Embryonic facial prominence (tissue), 1 donor: ENCODE results near the gene FOXC2.
A peak's percentile ranks its signal among the peaks of the same experiment; 100 is the strongest.

Experiments used
- DNase-seq: peaks from one replicate; pipeline ENCODE4 v3.0.0-alpha.2; 2016; ENCODE audit errors: extremely low spot score

Gene FOXC2

DNA sequence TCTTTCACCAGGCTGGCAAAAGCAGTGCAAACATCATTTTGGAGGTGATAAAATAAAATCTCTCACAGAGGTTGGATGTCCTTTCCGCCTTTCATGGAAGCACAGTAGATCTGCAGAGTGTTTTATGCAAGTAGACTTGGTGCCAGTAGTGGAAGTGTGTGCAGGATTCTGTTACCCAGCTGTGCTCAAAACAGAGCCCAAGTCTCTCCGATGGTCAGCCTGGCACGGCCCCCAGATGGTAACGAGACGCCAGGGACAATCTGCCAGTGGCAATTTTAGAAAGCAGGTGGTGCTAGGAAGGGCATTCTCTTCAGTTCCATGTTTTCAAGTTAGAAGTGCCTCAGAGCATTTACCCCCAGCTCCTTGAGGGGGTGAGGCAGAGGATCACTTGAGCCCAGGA lies 10.1 kb upstream of the FOXC2 start:
- DNase-seq = no peak

DNA sequence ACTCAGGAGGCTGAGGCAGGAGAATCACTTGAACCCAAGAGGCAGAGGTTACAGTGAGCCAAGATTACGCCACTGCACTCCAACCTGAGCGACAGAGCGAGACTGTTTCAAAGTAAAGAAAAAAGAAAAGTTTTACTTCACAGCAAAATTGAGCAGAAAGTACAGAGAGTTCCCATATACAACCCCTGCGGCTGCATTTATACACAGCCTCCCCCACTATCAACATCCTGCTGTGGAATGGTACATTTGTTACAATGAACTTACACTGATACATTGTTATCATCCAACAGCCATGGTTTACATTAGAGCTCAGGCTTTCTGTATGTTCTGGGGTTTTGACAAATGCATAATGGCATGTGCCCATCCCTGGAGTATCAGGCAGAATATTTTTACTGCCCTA lies 9.0 kb upstream of the FOXC2 start:
- DNase-seq = no peak

DNA sequence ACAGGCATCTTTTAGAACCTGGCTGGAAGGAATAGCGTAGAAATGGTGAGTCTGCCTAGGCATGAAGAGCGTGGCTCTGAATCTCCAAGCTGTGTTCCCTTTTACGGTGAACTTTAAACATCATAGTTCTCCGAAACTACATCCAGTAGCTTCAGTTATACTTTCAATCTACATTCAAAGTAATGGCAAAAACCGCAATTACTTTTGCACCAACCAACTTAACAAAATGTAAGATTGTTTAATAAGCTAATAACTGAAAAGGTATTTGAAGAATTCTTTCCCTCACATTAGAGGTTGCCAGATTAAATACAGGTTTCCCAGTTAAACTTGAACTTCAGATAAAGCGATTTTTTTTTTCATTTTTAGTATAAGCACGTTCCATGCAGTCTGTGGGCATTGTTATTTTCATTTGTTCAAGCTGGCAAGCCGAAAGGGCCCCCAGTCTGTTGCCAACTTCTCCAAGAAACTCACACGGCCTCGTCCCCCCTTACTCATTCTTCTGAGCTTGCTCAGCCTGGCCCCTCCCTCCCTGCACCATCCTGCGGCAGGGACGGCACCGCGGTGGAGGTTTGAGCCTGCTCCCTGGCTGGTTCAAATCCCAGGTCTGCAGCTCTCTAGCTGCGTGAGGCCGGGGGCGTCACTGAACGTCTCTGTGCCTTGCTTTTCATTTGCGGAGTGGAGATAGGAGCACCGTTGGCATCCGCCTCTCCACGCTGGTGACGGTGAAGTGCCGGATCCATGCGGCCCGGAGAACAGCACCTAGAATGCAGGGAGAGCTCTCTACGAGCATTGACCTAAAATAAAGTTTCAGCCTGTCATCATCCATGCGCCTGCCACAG lies 8.1 kb upstream of the FOXC2 start:
- DNase-seq = no peak

GRCh38 chr16:86559802-86560305 lies 6.8 kb upstream of the FOXC2 start:
- DNase-seq = no peak

GRCh38 chr16:86562356-86562755 lies 4.3 kb upstream of the FOXC2 start:
- DNase-seq = no peak

GRCh38 chr16:86563469-86564345 lies 2.9 kb upstream of the FOXC2 start:
- peak; percentile 85 for DNase-seq

DNA sequence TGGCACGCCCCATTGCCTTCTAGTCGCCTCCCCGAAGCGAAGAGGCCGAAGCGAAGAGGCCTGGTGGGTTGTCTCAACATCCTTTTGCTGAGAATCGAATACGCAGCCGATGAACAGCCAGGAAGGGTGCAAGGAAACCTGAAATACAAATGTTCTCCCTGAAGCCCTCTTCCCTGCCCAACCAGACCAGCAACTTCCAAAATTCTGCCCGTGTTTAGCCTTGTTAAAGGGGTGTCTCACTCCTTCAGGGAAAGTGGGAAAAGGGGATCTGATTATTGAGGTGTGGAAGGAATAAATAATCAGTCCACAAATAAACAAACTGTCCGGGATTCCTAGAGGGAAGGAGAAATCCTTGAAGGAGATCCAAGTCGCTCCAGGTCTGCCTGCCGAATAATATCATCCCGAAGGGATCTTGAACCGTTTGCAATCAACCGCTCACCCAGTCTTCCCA lies 1.4 kb upstream of the FOXC2 start:
- no peak for DNase-seq

DNA sequence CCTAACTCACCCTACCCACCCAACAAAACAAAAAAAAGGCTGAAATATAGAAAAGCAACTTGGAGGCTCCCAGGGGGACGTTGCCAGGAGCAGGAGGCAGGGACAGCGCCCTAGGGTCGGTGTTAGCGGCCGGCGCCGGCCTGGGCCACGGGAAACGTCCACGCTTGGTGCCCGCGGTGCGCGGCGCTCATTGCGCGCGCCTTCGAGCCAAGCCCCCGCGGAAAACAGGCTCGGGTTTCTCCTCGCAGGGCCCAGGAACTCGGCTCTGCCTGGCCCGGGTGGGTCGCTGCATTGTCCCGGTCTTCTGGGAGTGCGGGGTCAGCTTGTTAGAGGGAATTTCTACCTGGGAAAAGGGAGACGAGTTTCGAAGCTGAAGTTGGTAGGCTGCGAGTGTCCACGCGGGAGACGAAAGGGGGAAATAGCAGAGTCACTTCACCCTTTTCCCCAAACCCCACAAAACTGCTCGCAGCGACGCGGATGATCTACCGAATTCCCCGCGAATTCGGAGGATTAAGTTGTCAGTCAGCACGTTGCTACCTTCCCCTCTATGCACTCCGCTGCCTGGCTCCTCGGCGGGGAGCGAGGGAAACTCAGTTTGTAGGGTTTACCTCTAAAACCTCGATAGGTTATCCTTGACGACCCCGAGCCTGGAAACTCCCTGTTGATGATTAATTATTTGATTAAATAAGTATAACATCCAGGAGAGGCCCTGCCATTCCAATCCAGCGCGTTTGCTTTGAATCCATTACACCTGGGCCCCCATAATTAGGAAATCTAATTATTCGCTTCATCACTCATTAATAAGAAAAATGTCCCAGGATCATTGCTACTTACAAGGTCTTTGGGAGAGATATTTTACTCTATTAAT lies 751 bp upstream of the FOXC2 start:
- no peak for DNase-seq

DNA sequence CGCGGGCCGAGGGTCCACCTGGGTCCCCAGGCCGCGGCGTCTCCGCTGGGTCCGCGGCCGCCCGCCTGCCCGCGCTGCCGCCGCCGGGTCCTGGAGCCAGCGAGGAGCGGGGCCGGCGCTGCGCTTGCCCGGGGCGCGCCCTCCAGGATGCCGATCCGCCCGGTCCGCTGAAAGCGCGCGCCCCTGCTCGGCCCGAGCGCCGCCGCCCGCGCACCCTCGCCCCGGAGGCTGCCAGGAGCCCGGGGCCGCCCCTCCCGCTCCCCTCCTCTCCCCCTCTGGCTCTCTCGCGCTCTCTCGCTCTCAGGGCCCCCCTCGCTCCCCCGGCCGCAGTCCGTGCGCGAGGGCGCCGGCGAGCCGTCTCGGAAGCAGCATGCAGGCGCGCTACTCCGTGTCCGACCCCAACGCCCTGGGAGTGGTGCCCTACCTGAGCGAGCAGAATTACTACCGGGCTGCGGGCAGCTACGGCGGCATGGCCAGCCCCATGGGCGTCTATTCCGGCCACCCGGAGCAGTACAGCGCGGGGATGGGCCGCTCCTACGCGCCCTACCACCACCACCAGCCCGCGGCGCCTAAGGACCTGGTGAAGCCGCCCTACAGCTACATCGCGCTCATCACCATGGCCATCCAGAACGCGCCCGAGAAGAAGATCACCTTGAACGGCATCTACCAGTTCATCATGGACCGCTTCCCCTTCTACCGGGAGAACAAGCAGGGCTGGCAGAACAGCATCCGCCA lies 504 bp downstream of the FOXC2 start:
- no peak for DNase-seq

DNA sequence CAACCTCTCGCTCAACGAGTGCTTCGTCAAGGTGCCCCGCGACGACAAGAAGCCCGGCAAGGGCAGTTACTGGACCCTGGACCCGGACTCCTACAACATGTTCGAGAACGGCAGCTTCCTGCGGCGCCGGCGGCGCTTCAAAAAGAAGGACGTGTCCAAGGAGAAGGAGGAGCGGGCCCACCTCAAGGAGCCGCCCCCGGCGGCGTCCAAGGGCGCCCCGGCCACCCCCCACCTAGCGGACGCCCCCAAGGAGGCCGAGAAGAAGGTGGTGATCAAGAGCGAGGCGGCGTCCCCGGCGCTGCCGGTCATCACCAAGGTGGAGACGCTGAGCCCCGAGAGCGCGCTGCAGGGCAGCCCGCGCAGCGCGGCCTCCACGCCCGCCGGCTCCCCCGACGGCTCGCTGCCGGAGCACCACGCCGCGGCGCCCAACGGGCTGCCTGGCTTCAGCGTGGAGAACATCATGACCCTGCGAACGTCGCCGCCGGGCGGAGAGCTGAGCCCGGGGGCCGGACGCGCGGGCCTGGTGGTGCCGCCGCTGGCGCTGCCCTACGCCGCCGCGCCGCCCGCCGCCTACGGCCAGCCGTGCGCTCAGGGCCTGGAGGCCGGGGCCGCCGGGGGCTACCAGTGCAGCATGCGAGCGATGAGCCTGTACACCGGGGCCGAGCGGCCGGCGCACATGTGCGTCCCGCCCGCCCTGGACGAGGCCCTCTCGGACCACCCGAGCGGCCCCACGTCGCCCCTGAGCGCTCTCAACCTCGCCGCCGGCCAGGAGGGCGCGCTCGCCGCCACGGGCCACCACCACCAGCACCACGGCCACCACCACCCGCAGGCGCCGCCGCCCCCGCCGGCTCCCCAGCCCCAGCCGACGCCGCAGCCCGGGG lies 1.3 kb downstream of the FOXC2 start:
- no peak for DNase-seq

GRCh38 chr16:86568677-86569623 lies 2.3 kb downstream of the FOXC2 start:
- DNase-seq = no peak

DNA sequence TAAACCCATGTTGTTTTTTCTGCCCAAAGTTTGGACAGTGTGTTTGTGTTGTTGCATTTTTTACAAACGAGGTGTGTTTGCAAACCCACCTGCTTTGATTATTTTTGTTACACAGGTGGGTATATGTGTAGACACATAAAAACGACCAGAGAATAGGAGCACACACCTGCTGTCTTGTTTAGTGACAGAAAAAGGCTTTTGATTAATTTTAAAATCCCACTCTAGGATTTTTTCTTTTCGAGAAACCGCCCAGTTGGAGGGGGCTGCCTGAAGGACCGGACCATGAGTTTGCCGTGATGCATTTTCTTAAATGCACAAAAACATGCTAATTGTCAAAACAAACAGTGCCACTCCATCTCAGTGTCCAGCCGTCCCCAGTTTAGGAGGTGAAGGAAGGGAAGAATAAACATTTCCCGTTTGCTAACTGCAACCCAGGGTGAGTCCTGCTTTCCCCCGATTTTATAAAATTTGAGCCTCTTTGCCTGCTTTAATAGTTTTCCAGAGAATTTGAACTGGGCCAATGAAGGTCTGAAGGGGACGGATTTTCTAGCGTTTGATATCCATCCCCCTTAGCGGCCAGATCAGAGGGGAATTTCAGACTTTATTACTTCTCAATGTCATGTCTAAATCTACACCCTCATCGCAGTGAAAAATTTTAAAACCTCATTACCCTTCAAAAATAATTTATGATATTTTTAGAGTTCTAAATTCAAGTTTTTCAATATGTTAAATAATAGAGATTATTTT lies 3.2 kb downstream of the FOXC2 start:
- no peak for DNase-seq

- DNase-seq = no peak
Observed at GRCh38 chr16:86570558-86571529, 4.2 kb downstream of the FOXC2 start.

DNA sequence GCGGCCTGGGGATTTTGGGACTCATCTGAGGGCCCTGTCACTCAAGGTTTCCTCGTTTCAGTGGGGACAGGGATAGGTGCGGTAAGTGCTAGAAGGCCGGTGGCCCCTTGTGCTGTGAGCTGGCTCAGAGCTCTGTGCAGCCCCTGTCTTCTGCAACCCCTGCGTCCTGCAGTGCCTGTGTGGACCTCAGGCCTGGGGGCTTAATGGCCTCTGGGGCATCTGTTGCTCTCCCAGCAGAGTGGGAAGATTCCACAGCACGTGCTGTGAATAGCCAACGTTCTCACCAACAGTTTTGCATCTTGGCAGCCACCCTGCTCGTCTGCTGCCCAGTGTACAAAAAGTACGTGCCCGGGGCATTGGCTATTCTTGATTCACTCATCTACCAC lies 4.9 kb downstream of the FOXC2 start:
- no peak for DNase-seq

DNA sequence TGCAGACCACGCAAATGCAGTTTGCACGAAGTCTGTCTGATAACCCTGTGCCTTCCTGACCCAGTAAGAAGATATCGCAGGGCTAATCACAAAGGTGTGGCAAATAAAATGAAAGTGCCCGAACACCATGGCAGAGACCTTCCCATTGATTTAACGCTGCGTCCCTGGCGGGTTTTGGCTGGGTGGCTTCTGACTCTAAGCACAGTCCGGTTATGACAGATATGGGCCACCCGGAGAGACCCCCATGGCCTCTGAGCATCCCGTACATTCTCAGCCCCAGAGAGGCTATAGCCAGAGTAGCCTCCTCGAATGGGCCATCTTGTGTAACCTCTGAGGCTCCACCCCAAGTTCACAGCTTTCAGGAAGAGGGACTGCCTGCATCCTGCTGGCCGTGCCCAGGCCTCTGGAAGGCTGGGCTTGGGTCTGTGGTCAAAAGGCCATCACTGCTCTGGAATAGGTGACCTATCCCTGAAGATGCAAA lies 5.5 kb downstream of the FOXC2 start:
- DNase-seq = no peak

- no peak for DNase-seq
Observed at GRCh38 chr16:86572606-86573005, 6.0 kb downstream of the FOXC2 start.

DNA sequence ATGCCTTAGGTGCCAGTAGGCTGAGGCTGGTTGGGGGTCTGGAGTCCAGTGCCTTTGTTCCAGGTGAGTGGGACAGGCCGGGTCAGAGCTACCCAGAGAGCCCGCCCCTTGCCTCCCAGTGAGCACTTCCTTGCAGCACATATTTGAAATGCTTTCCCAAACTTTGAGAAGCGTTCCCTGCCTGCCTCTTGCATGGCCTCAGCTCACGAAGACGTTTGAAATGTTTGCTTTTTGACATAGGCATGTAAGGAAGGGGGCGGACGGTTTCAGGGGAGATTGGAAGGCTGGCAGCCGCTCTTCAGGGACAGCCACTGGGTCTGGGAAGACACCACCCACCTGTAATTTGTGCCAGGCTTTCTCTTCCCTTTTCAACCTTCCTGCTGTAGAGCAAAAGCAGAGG lies 6.6 kb downstream of the FOXC2 start:
- no peak for DNase-seq
